IMR-90 (cell line): ENCODE measurements around the gene FAM174B. TPM values are rescaled to one million over a fixed set of nuclear protein-coding genes. Genes with fewer than 3 reads are reported as not detected.

Source experiments
- ATAC-seq: fragments of 200-7000 bp; cut with Tn5 transposase; 2 replicates; pipeline ENCODE4 v1.9.1; 2020; ENCODE audit warnings: low read depth, mild to moderate bottlenecking, moderate library complexity
- BruUV-seq: library from RNA; stranded (reverse); fragments of 400-500 nt; replicated peaks from 2 replicates; lab custom pipeline; 2021; lab: Mats Ljungman, UMichigan
- CTCF ChIA-PET: fragments of 300-600 bp; formaldehyde crosslinking; extraction: SDS; loops from one replicate; lab custom pipeline; 2021; ENCODE audit warnings: antibody characterized with exemption; lab: Yijun Ruan, JAX
- POLR2A ChIA-PET: fragments of 300-600 bp; sonication (Branson Sonifier 250); formaldehyde crosslinking; loops from one replicate; lab custom pipeline; 2022; ENCODE audit warnings: antibody characterized with exemption; ENCODE audit not compliant: unreplicated experiment; lab: Charles Lee
- DNase-seq: peaks from one replicate; pipeline ENCODE4 v3.0.0; 2013
- H2AFZ ChIP-seq: replicated peaks from 2 replicates; pipeline ENCODE3; 2013; ENCODE audit warnings: low read length, mild to moderate bottlenecking; ENCODE audit not compliant: poor library complexity
- H2AK5ac ChIP-seq: 2 replicates; pipeline ENCODE4 v1.6.1; 2013; ENCODE audit warnings: low read depth, low read length, inconsistent platforms
- H2AK9ac ChIP-seq: replicated peaks from 2 replicates; pipeline ENCODE3; 2013; ENCODE audit warnings: mild to moderate bottlenecking, low read depth, low read length, moderate library complexity; ENCODE audit not compliant: poor library complexity
- H2BK120ac ChIP-seq: 2 replicates; pipeline ENCODE4 v1.6.1; 2013; ENCODE audit warnings: low read depth, low read length, inconsistent platforms
- H2BK15ac ChIP-seq: 3 replicates; pipeline ENCODE4 v1.6.1; 2013; ENCODE audit warnings: low read depth, low read length, inconsistent platforms
- H2BK20ac ChIP-seq: 2 replicates; pipeline ENCODE4 v1.6.1; 2013; ENCODE audit warnings: low read depth, mild to moderate bottlenecking, inconsistent platforms, low read length, moderate library complexity
- H2BK5ac ChIP-seq: 2 replicates; pipeline ENCODE4 v1.6.1; 2013; ENCODE audit warnings: mild to moderate bottlenecking, low read depth, low read length, inconsistent platforms; ENCODE audit not compliant: poor library complexity, severe bottlenecking
- H3K14ac ChIP-seq: replicated peaks from 2 replicates; pipeline ENCODE4 v1.6.1; 2013; ENCODE audit warnings: low read depth, low read length, inconsistent platforms
- H3K18ac ChIP-seq: 2 replicates; pipeline ENCODE4 v1.6.1; 2013; ENCODE audit warnings: low read depth, low read length, control low read depth
- H3K23ac ChIP-seq: 2 replicates; pipeline ENCODE4 v1.6.1; 2013; ENCODE audit warnings: low read depth, low read length, inconsistent platforms
- H3K27ac ChIP-seq: 2 replicates; pipeline ENCODE4 v1.5.1; 2013; ENCODE audit warnings: mild to moderate bottlenecking, control low read depth, low read length; ENCODE audit not compliant: insufficient read depth
- H3K27me3 ChIP-seq: 2 replicates; pipeline ENCODE4 v1.6.1; 2013; ENCODE audit warnings: low read length; ENCODE audit not compliant: control insufficient read depth, insufficient read depth
- H3K36me3 ChIP-seq: 2 replicates; pipeline ENCODE4 v1.6.1; 2013; ENCODE audit warnings: low read length, mixed read lengths; ENCODE audit not compliant: control insufficient read depth, insufficient read depth
- H3K4ac ChIP-seq: 2 replicates; pipeline ENCODE4 v1.6.1; 2013; ENCODE audit warnings: low read depth, low read length, inconsistent platforms
- H3K4me1 ChIP-seq: 2 replicates; pipeline ENCODE4 v1.6.1; 2013; ENCODE audit warnings: low read length, mixed read lengths; ENCODE audit not compliant: control insufficient read depth, insufficient read depth
- H3K4me2 ChIP-seq: 2 replicates; pipeline ENCODE4 v1.6.1; 2013; ENCODE audit warnings: low read depth, mild to moderate bottlenecking, control low read depth, low read length, moderate library complexity
- H3K4me3 ChIP-seq: 2 replicates; pipeline ENCODE4 v1.5.1; 2013; ENCODE audit warnings: low read depth, mild to moderate bottlenecking, control low read depth, low read length, moderate library complexity; ENCODE audit not compliant: insufficient read depth
- H3K56ac ChIP-seq: 2 replicates; pipeline ENCODE4 v1.6.1; 2013; ENCODE audit warnings: low read length, inconsistent platforms; ENCODE audit not compliant: insufficient read depth; ENCODE audit errors: extremely low read depth
- H3K79me1 ChIP-seq, 2 experiments: 2 replicates each; pipeline ENCODE4 v1.6.1; 2013; ENCODE audit warnings: low read length in 2 of 2, inconsistent platforms in 1 of 2, low read depth in 1 of 2
- H3K9ac ChIP-seq: 2 replicates; pipeline ENCODE4 v1.6.1; 2013; ENCODE audit warnings: low read depth, low read length, control low read depth
- H3K9me1 ChIP-seq: 2 replicates; pipeline ENCODE4 v1.6.1; 2013; ENCODE audit warnings: low read length, inconsistent platforms; ENCODE audit not compliant: insufficient read depth
- H3K9me3 ChIP-seq: 2 replicates; pipeline ENCODE4 v1.6.1; 2013; ENCODE audit warnings: low read length; ENCODE audit not compliant: control insufficient read depth, insufficient read depth
- H4K20me1 ChIP-seq: 2 replicates; pipeline ENCODE4 v1.6.1; 2013; ENCODE audit warnings: low read length, inconsistent platforms; ENCODE audit not compliant: insufficient read depth
- H4K5ac ChIP-seq: 2 replicates; pipeline ENCODE4 v1.6.1; 2013; ENCODE audit warnings: mild to moderate bottlenecking, low read depth, low read length, control low read depth
- H4K8ac ChIP-seq, 2 experiments: 2 replicates each; pipeline ENCODE4 v1.6.1; 2013; ENCODE audit warnings: low read depth in 2 of 2, low read length in 2 of 2, control low read depth in 1 of 2, inconsistent platforms in 1 of 2
- H4K91ac ChIP-seq: 2 replicates; pipeline ENCODE4 v1.6.1; 2013; ENCODE audit warnings: low read depth, low read length, inconsistent platforms; ENCODE audit not compliant: insufficient read depth
- CEBPB ChIP-seq: IDR thresholded peaks from 2 replicates; pipeline ENCODE4 v1.6.1; 2012; ENCODE audit warnings: low read depth, low read length, improper control_type of control experiment
- CHD1 ChIP-seq: IDR thresholded peaks from 2 replicates; pipeline ENCODE4 v1.6.1; 2012; ENCODE audit warnings: low read depth, low read length, improper control_type of control experiment
- FOS ChIP-seq: fragments of 150-350 bp; IDR thresholded peaks from 2 replicates; pipeline ENCODE4 v1.6.1; 2016; ENCODE audit warnings: low read depth, low read length
- MAZ ChIP-seq: IDR thresholded peaks from 2 replicates; pipeline ENCODE4 v1.6.1; 2012; ENCODE audit warnings: low read depth, mild to moderate bottlenecking, low read length, improper control_type of control experiment, moderate library complexity, borderline replicate concordance
- MXI1 ChIP-seq: IDR thresholded peaks from 2 replicates; pipeline ENCODE4 v1.6.1; 2012; ENCODE audit warnings: low read depth, mild to moderate bottlenecking, low read length, moderate library complexity, borderline replicate concordance
- SMC3 ChIP-seq: fragments of 150-350 bp; IDR thresholded peaks from 2 replicates; pipeline ENCODE4 v1.6.1; 2016; ENCODE audit warnings: low read depth, mild to moderate bottlenecking, antibody characterized with exemption, low read length, moderate library complexity
- USF2 ChIP-seq: fragments of 150-350 bp; IDR thresholded peaks from 2 replicates; pipeline ENCODE4 v1.6.1; 2017; ENCODE audit warnings: mild to moderate bottlenecking, antibody characterized with exemption, low read length, low read depth
- WGBS, 2 experiments: methylation state at CpG; one replicate each; pipeline versions ENCODE4 v1.1.5 to v1.1.7; 2013; ENCODE audit warnings: missing lambda C conversion rate in 2 of 2; ENCODE audit not compliant: insufficient read length in 1 of 2; ENCODE audit errors: extremely low coverage in 2 of 2; 5-methylcytosine and 5-hydroxymethylcytosine counted together
- dilution Hi-C: fragments of 300-500 bp; cut with HindIII; formaldehyde crosslinking; loops from one replicate; pipeline ENCODE4 v1.14.3; 2018; ENCODE audit warnings: low sequenced_read_pairs; ENCODE audit not compliant: unreplicated experiment
- in situ Hi-C: fragments of 300-500 bp; cut with MboI; formaldehyde crosslinking; loops from 3 replicates; pipeline ENCODE4 v1.14.3; 2019; ENCODE audit warnings: low sequenced_read_pairs, inconsistent platforms, mixed read lengths
- intact Hi-C: fragments of 100-400 bp; cut with micrococcal nuclease; formaldehyde crosslinking; loops from 2 replicates; pipeline ENCODE4 v1.10.0; 2022
- polyA plus RNA-seq, 3 experiments: library from polyadenylated mRNA; depleted of rRNA; stranded (reverse); fragments of >200 nt; gene quantifications; 2 replicates each; pipeline ENCODE4 v1.2.3, GENCODE V29; 2012; ENCODE audit warnings: low replicate concordance in 1 of 3
- total RNA-seq: library from RNA; depleted of rRNA; stranded (reverse); fragments of >200 nt; gene quantifications from 2 replicates; pipeline ENCODE4 v1.2.3, GENCODE V29; 2012

The FAM174B gene
- total and polyA plus RNA-seq, 2 of the 4 experiments (the other 2 are of a cell fraction): 0.18 to 0.56 TPM

- Histone ChIP-seq H3K14ac (no peak overlapping the region), H3K9me1 (no peaks in the 10 kb centered on the region), H4K5ac (no peak overlapping the region), H2AK5ac (no peak overlapping the region), H3K9me3 (no peaks in the 10 kb centered on the region), H3K79me1 (no peaks in the 10 kb centered on the region), H2AFZ (no peak overlapping the region), H3K23ac (no peak overlapping the region), H2BK15ac (no peak overlapping the region), H3K36me3 (no peaks in the 10 kb centered on the region), H2AK9ac (no peak overlapping the region), H3K27ac (no peak overlapping the region), H2BK20ac (no peak overlapping the region), H2BK120ac (no peak overlapping the region), H3K4me2 (no peak overlapping the region), H3K4me3 (no peak overlapping the region), H4K8ac (no peak overlapping the region), H2BK5ac (no peak overlapping the region), H3K27me3 (peaks cover 2% of the 10 kb centered on the region; the same call in 1 of the 2 replicates), H3K4ac (no peak overlapping the region), H3K9ac (no peak overlapping the region), H4K91ac (no peak overlapping the region), H3K56ac (no peak overlapping the region), H3K4me1 (no peaks in the 10 kb centered on the region), H3K18ac (no peak overlapping the region), H4K20me1 (no peaks in the 10 kb centered on the region)
- dilution Hi-C loops (no loop called here), in situ Hi-C loops (no loop called here), intact Hi-C loops (no loop called here)
- BruUV-seq: no TSS peak
- POLR2A ChIA-PET: no interaction called here
- CTCF ChIA-PET: no interaction called here
- TF ChIP-seq SMC3 (no peak), CHD1 (no peak), USF2 (no peak), CEBPB (no peak), FOS (no peak), MAZ (no peak), MXI1 (no peak)
- ATAC-seq: no peak
- no peak for DNase-seq
- 83% methylated on average over 2 of the region's 5 CpGs; no CpG with 5 or more reads in 1 of the 2 experiments for WGBS, 2 experiments
Measured at GRCh38 chr15:92603278-92603677, 52.3 kb downstream of the FAM174B start.
